ENCODE measurements around the gene GSTM2. TPM values are rescaled to one million over a fixed set of nuclear protein-coding genes. Genes with fewer than 3 reads are reported as not detected.
"Not testable (repeated sequence)": the region's sequence is repeated elsewhere in the genome, so short reads cannot be mapped to it uniquely, and the experiment has no call there.

GSTM2 gene
- total RNA-seq, 1 experiment from 2014 or later: 0.84 TPM

GRCh38 chr1:109687641-109688499 is 20.0 kb downstream of the GSTM2 start, which contains the start of gene GSTM1:
Gene GSTM1, plus strand, starts transcription at chr1:109687817. Its CDS starts 57 bp downstream, at chr1:109687874.
- H3K36me3 Mint-ChIP-seq (ENCODE audit: insufficient read depth, unreplicated experiment): no peaks in the 10 kb centered on the region
- no peak within 1 kb of the TSS for H3K4me3 Mint-ChIP-seq (ENCODE audit: unreplicated experiment)
- intact Hi-C loops (cut with micrococcal nuclease; ENCODE audit: unreplicated experiment): no loop called here
- no peak within 1 kb of the TSS for H3K4me3 ChIP-seq (ENCODE audit: low read depth, low read length)
- CTCF ChIA-PET: no interaction called here
- no TSS peak for BruUV-seq (replicated peaks)
- no peaks in the 10 kb centered on the region for H3K9me3 ChIP-seq
- no peak within 1 kb of the TSS for H3K27ac Mint-ChIP-seq (ENCODE audit: unreplicated experiment)
- no peaks in the 10 kb centered on the region for H3K27me3 ChIP-seq (replicated peaks; ENCODE audit: control insufficient read depth, insufficient read depth, low read length)
- no peaks in the 10 kb centered on the region for H3K4me1 ChIP-seq
- no peaks in the 10 kb centered on the region for H3K36me3 ChIP-seq (ENCODE audit: control insufficient read depth, insufficient read depth, low read length)
- no peak for DNase-seq
- H3K4me1 Mint-ChIP-seq (ENCODE audit: low read depth, unreplicated experiment): no peaks in the 10 kb centered on the region
- POLR2A ChIA-PET: no interaction called here
- no peaks in the 10 kb centered on the region for H3K9me3 Mint-ChIP-seq (ENCODE audit: unreplicated experiment)
- H3K27me3 Mint-ChIP-seq (ENCODE audit: insufficient read depth, unreplicated experiment): no peaks in the 10 kb centered on the region
- no peak for TF ChIP-seq CTCF (IDR thresholded peaks at IDR 0.05; ENCODE audit: insufficient read depth in 1 of 2, low read depth in 1 of 2, low read length in 1 of 2, severe bottlenecking in 1 of 2, unreplicated experiment in 1 of 2)

GRCh38 chr1:109689844-109690405 is 22.1 kb downstream of the GSTM2 start:
- H3K4me1 ChIP-seq: no peaks in the 10 kb centered on the region
- H3K36me3 Mint-ChIP-seq (ENCODE audit: insufficient read depth, unreplicated experiment): no peaks in the 10 kb centered on the region
- ChIA-PET POLR2A (no interaction called here), CTCF (no interaction called here)
- intact Hi-C loops (cut with micrococcal nuclease; ENCODE audit: unreplicated experiment): no loop called here
- H3K4me1 Mint-ChIP-seq (ENCODE audit: low read depth, unreplicated experiment): no peaks in the 10 kb centered on the region
- H3K9me3 Mint-ChIP-seq (ENCODE audit: unreplicated experiment): no peaks in the 10 kb centered on the region
- no peaks in the 10 kb centered on the region for H3K27me3 ChIP-seq (replicated peaks; ENCODE audit: control insufficient read depth, insufficient read depth, low read length)
- no TSS peak for BruUV-seq (replicated peaks)
- DNase-seq: no peak
- no peak overlapping the region for H3K4me3 ChIP-seq (ENCODE audit: low read depth, low read length)
- H3K36me3 ChIP-seq (ENCODE audit: control insufficient read depth, insufficient read depth, low read length): no peaks in the 10 kb centered on the region
- H3K4me3 Mint-ChIP-seq (ENCODE audit: unreplicated experiment): no peak overlapping the region
- no peaks in the 10 kb centered on the region for H3K27me3 Mint-ChIP-seq (ENCODE audit: insufficient read depth, unreplicated experiment)
- H3K9me3 ChIP-seq: no peaks in the 10 kb centered on the region
- TF ChIP-seq CTCF (IDR thresholded peaks at IDR 0.05; ENCODE audit: insufficient read depth in 1 of 2, low read depth in 1 of 2, low read length in 1 of 2, severe bottlenecking in 1 of 2, unreplicated experiment in 1 of 2): no peak
- no peak overlapping the region for H3K27ac Mint-ChIP-seq (ENCODE audit: unreplicated experiment)

GRCh38 chr1:109691759-109692158 is 23.9 kb downstream of the GSTM2 start:
- no peaks in the 10 kb centered on the region for H3K9me3 Mint-ChIP-seq (ENCODE audit: unreplicated experiment)

GRCh38 chr1:109694400-109694799 is 26.5 kb downstream of the GSTM2 start:
- DNase-seq; H3K27ac Mint-ChIP-seq (ENCODE audit: unreplicated experiment); H3K36me3 ChIP-seq (ENCODE audit: control insufficient read depth, insufficient read depth, low read length); H3K36me3 Mint-ChIP-seq (ENCODE audit: insufficient read depth, unreplicated experiment); BruUV-seq (replicated peaks); H3K9me3 ChIP-seq; H3K4me3 ChIP-seq (ENCODE audit: low read depth, low read length); H3K9me3 Mint-ChIP-seq (ENCODE audit: unreplicated experiment); H3K4me1 Mint-ChIP-seq (ENCODE audit: low read depth, unreplicated experiment); intact Hi-C loops (cut with micrococcal nuclease; ENCODE audit: unreplicated experiment); POLR2A ChIA-PET; H3K27me3 ChIP-seq (replicated peaks; ENCODE audit: control insufficient read depth, insufficient read depth, low read length); H3K27me3 Mint-ChIP-seq (ENCODE audit: insufficient read depth, unreplicated experiment); CTCF ChIA-PET; H3K4me1 ChIP-seq; H3K4me3 Mint-ChIP-seq (ENCODE audit: unreplicated experiment): not testable (repeated sequence)

More at GRCh38 chr1:109691759-109692158, 23.9 kb downstream of the GSTM2 start:
- Mint-ChIP-seq H3K4me3 (ENCODE audit: unreplicated experiment) (no peak overlapping the region), H3K36me3 (ENCODE audit: insufficient read depth, unreplicated experiment) (no peaks in the 10 kb centered on the region), H3K4me1 (ENCODE audit: low read depth, unreplicated experiment) (no peaks in the 10 kb centered on the region), H3K27ac (ENCODE audit: unreplicated experiment) (no peak overlapping the region), H3K27me3 (ENCODE audit: insufficient read depth, unreplicated experiment) (no peaks in the 10 kb centered on the region)
- no peaks in the 10 kb centered on the region for H3K36me3 ChIP-seq (ENCODE audit: control insufficient read depth, insufficient read depth, low read length)
- H3K4me1 ChIP-seq: no peaks in the 10 kb centered on the region
- H3K4me3 ChIP-seq (ENCODE audit: low read depth, low read length): no peak overlapping the region
- H3K9me3 ChIP-seq: no peaks in the 10 kb centered on the region
- CTCF ChIA-PET: no interaction called here
- TF ChIP-seq CTCF (IDR thresholded peaks at IDR 0.05; ENCODE audit: insufficient read depth in 1 of 2, low read depth in 1 of 2, low read length in 1 of 2, severe bottlenecking in 1 of 2, unreplicated experiment in 1 of 2): no peak
- intact Hi-C loops (cut with micrococcal nuclease; ENCODE audit: unreplicated experiment): no loop called here
- H3K27me3 ChIP-seq (replicated peaks; ENCODE audit: control insufficient read depth, insufficient read depth, low read length): no peaks in the 10 kb centered on the region
- POLR2A ChIA-PET: no interaction called here
- no peak for DNase-seq
- no TSS peak for BruUV-seq (replicated peaks)

GRCh38 chr1:109695138-109695537 is 27.3 kb downstream of the GSTM2 start:
- CTCF ChIA-PET, POLR2A ChIA-PET: not testable (repeated sequence)

More at GRCh38 chr1:109695138-109695537, 27.3 kb downstream of the GSTM2 start:
- BruUV-seq (replicated peaks); intact Hi-C loops (cut with micrococcal nuclease; ENCODE audit: unreplicated experiment); H3K4me1 ChIP-seq; H3K27ac Mint-ChIP-seq (ENCODE audit: unreplicated experiment); H3K27me3 ChIP-seq (replicated peaks; ENCODE audit: control insufficient read depth, insufficient read depth, low read length); H3K36me3 ChIP-seq (ENCODE audit: control insufficient read depth, insufficient read depth, low read length); DNase-seq; H3K4me3 Mint-ChIP-seq (ENCODE audit: unreplicated experiment); H3K9me3 Mint-ChIP-seq (ENCODE audit: unreplicated experiment); H3K4me1 Mint-ChIP-seq (ENCODE audit: low read depth, unreplicated experiment); H3K9me3 ChIP-seq; H3K36me3 Mint-ChIP-seq (ENCODE audit: insufficient read depth, unreplicated experiment); H3K4me3 ChIP-seq (ENCODE audit: low read depth, low read length); H3K27me3 Mint-ChIP-seq (ENCODE audit: insufficient read depth, unreplicated experiment): not testable (repeated sequence)
